ENCODE results near the gene ADAM8. TPM values are rescaled to one million over a fixed set of nuclear protein-coding genes. Genes with fewer than 3 reads are reported as not detected.

Gene ADAM8
- 1 to 10 TPM; 2.0 to 9.8 (median 5.0) TPM for total RNA-seq
- 1 to 10 TPM; 7.2 to 8.5 TPM for polyA plus RNA-seq

- peak within 1 kb of the TSS in 3 of 4 donors; percentile 54 to 86 (median 83) for H3K27ac ChIP-seq
- H3K36me3 ChIP-seq: peaks cover 0 to 5% (median 0%) of the 10 kb centered on the region in 3 donors
- 29 to 31% methylated on average over 47 to 63 of the region's 63 CpGs for WGBS, 2 donors
- intact Hi-C loops (cut with DNase I): no loop called here
- peaks cover 13 to 20% (median 18%) of the 10 kb centered on the region in 3 donors for H3K4me1 ChIP-seq
- H3K4me3 ChIP-seq: peak within 1 kb of the TSS in 1 of 4 donors; percentile 39
- DNase-seq (peak in 1 of 6 donors; percentile 81), FAIRE-seq (no peak), ATAC-seq (peak in 3 of 4 donors; percentile 8 to 40 (median 10))
- no peaks in the 10 kb centered on the region for H3K27me3 ChIP-seq
- no peaks in the 10 kb centered on the region for H3K9me3 ChIP-seq
- no peak for TF ChIP-seq CTCF (IDR thresholded peaks at IDR 0.05)
These were observed at the start of gene ADAM8 for GRCh38 chr10:133276435-133277201. ADAM8 (minus strand) TSS chr10:133276868; CDS start chr10:133276817, 51 bp downstream.

- intact Hi-C loops (cut with DNase I): no loop called here
These were observed 49.5 kb upstream of the ADAM8 start for GRCh38 chr10:133326223-133326551.

GRCh38 chr10:133325440-133326222 is 49.0 kb upstream of the ADAM8 start:
- no peak for FAIRE-seq
- Histone ChIP-seq H3K27me3 (peaks cover 0 to 24% (median 15%) of the 10 kb centered on the region in 4 donors), H3K27ac (no peak overlapping the region), H3K4me1 (peaks cover 0 to 8% (median 7%) of the 10 kb centered on the region in 3 donors), H3K4me3 (peak overlapping the region in 3 of 4 donors; percentile 5 to 44 (median 43)), H3K9me3 (no peaks in the 10 kb centered on the region), H3K36me3 (no peaks in the 10 kb centered on the region)
- WGBS, 2 donors: 2 to 3% methylated on average over 52 to 91 of the region's 91 CpGs
- TF ChIP-seq CTCF (IDR thresholded peaks at IDR 0.05): no peak
- ATAC-seq: peak; percentile 20 to 36 (median 29)
- DNase-seq: peak in 4 of 6 donors; percentile 20 to 81 (median 60)
- intact Hi-C loops (cut with DNase I): no loop called here

More at GRCh38 chr10:133326223-133326551, 49.5 kb upstream of the ADAM8 start:
- no peak for FAIRE-seq
- H3K9me3 ChIP-seq: no peaks in the 10 kb centered on the region
- H3K36me3 ChIP-seq: no peaks in the 10 kb centered on the region
- peaks cover 0 to 8% (median 7%) of the 10 kb centered on the region in 3 donors for H3K4me1 ChIP-seq
- ATAC-seq: no peak
- H3K4me3 ChIP-seq: peak overlapping the region in 2 of 4 donors; percentile 43 to 44
- no peak for TF ChIP-seq CTCF (IDR thresholded peaks at IDR 0.05)
- no peak overlapping the region for H3K27ac ChIP-seq
- no peak for DNase-seq
- H3K27me3 ChIP-seq: peaks cover 0 to 24% (median 15%) of the 10 kb centered on the region in 4 donors
- 40 to 45% methylated on average over 9 of the region's 9 CpGs for WGBS, 2 donors

- no peak for TF ChIP-seq CTCF (IDR thresholded peaks at IDR 0.05)
- Histone ChIP-seq H3K4me1 (peaks cover 0 to 8% (median 7%) of the 10 kb centered on the region in 3 donors), H3K27me3 (peaks cover 0 to 24% (median 15%) of the 10 kb centered on the region in 4 donors), H3K36me3 (no peaks in the 10 kb centered on the region), H3K9me3 (no peaks in the 10 kb centered on the region), H3K27ac (no peak overlapping the region), H3K4me3 (peak overlapping the region in 1 of 4 donors; percentile 44)
- FAIRE-seq: no peak
- 17 to 32% methylated on average over 10 to 20 of the region's 20 CpGs for WGBS, 2 donors
- peak in 4 of 6 donors; percentile 26 to 82 (median 53) for DNase-seq
- peak; percentile 6 to 10 (median 7) for ATAC-seq
- intact Hi-C loops (cut with DNase I): no loop called here
These were observed 48.2 kb upstream of the ADAM8 start for GRCh38 chr10:133324857-133325260.

All from pancreas (tissue), 10 donors.